ENCODE data around the gene FBXL4. TPM values are rescaled to one million over a fixed set of nuclear protein-coding genes. Genes with fewer than 3 reads are reported as not detected.

FBXL4 gene
- total and polyA plus RNA-seq, 2 of the 8 experiments (the other 6 are each of a cell fraction or from before 2014, with no cell fraction given), result 6.9 to 13.8 TPM

GRCh38 chr6:98839781-98840361 is 107.9 kb downstream of the FBXL4 start:
- H3K4me3 ChIP-seq (ENCODE audit: extremely low read depth in 1 of 4, insufficient read depth in 2 of 4, low read depth in 3 of 4, low read length in 4 of 4), result no peak overlapping the region
- peaks cover 9% of the 10 kb centered on the region for H3K23me2 ChIP-seq (ENCODE audit: low read depth, low read length)
- DNase-seq (ENCODE audit: low read depth in 1 of 2, low spot score in 2 of 2) (no peak), FAIRE-seq (peak; percentile 76)
- no peaks in the 10 kb centered on the region for H3K79me1 ChIP-seq (ENCODE audit: low read depth, low read length)
- ChIA-PET CTCF (ENCODE audit: partially characterized antibody) (interaction anchor here (0.6 to 1.4 kb wide), 7 partner anchors 11 to 341 kb away, joined by 3 to 6 read pairs (median 3); no protein-coding TSS in a partner anchor), POLR2A (ENCODE audit: partially characterized antibody) (no interaction called here)
- no peak overlapping the region for H2AK5ac ChIP-seq (ENCODE audit: low read depth, low read length)
- H3K56ac ChIP-seq (replicated peaks; ENCODE audit: insufficient read length, low read depth, low read length), result no peak overlapping the region
- H2BK12ac ChIP-seq (ENCODE audit: low read depth, low read length), result no peak overlapping the region
- H4K5ac ChIP-seq (ENCODE audit: insufficient read length, low read depth, low read length), result no peak overlapping the region
- H3K79me2 ChIP-seq (ENCODE audit: control insufficient read depth in 1 of 2, insufficient read depth in 2 of 2, low read length in 2 of 2), result no peaks in the 10 kb centered on the region
- 22% methylated on average over 5 of the region's 5 CpGs; no CpG with 5 or more reads in 1 of the 2 experiments for WGBS, 2 experiments (ENCODE audit: extremely low coverage in 1 of 2, insufficient coverage in 1 of 2, insufficient read length in 1 of 2, insufficient replicate concordance in 2 of 2, low coverage in 1 of 2, low lambda C conversion rate in 2 of 2, missing lambda C conversion rate in 1 of 2)
- peaks cover 5 to 16% (median 7%) of the 10 kb centered on the region in 4 experiments for H3K4me1 ChIP-seq (replicated peaks in 1 of 4; ENCODE audit: control insufficient read depth in 3 of 4, insufficient read depth in 4 of 4, low read length in 3 of 4)
- H2BK20ac ChIP-seq (ENCODE audit: low read length), result no peak overlapping the region
- no peak overlapping the region for H3K14ac ChIP-seq (ENCODE audit: insufficient read length)
- H3K36me3 ChIP-seq (ENCODE audit: control insufficient read depth in 2 of 4, insufficient read depth in 4 of 4, low read length in 3 of 4), result no peaks in the 10 kb centered on the region; a peak in 1 of 8 replicates
- peaks cover 64 to 99% (median 83%) of the 10 kb centered on the region in 4 experiments for H3K27me3 ChIP-seq (replicated peaks in 1 of 4; ENCODE audit: control insufficient read depth in 3 of 4, extremely low read depth in 1 of 4, insufficient read depth in 3 of 4, low read length in 3 of 4)
- no peak overlapping the region for H3K4ac ChIP-seq (replicated peaks; ENCODE audit: insufficient read length, low read depth, low read length)
- H2BK5ac ChIP-seq (ENCODE audit: low read depth, low read length), result no peak overlapping the region
- H3K23ac ChIP-seq (ENCODE audit: insufficient read length), result no peak overlapping the region
- H3K4me2 ChIP-seq (ENCODE audit: insufficient read depth in 1 of 2, low read depth in 2 of 2, low read length in 2 of 2), result no peak overlapping the region
- no peak overlapping the region for H3K9ac ChIP-seq (replicated peaks in 1 of 4; ENCODE audit: extremely low read depth in 1 of 4, low read depth in 3 of 4, low read length in 3 of 4)
- H3K18ac ChIP-seq (ENCODE audit: extremely low read depth, low read length), result no peak overlapping the region
- H3K27ac ChIP-seq (ENCODE audit: low read depth, low read length), result no peak overlapping the region
- no peak overlapping the region for H2AFZ ChIP-seq (ENCODE audit: low read length)
- no peaks in the 10 kb centered on the region for H3K9me3 ChIP-seq (ENCODE audit: insufficient read depth in 2 of 2, low read depth in 1 of 2, low read length in 1 of 2)
- no peak overlapping the region for H4K91ac ChIP-seq (replicated peaks; ENCODE audit: insufficient read length, low read length)
- H4K20me1 ChIP-seq (replicated peaks in 1 of 2; ENCODE audit: control insufficient read depth in 1 of 2, insufficient read depth in 2 of 2, low read length in 2 of 2), result peaks cover 2 to 8% of the 10 kb centered on the region in 2 experiments
- H4K8ac ChIP-seq (ENCODE audit: extremely low read depth, insufficient read depth, low read length), result no peak overlapping the region
- H2BK120ac ChIP-seq (replicated peaks; ENCODE audit: low read depth, low read length), result no peak overlapping the region
- no peak overlapping the region for H2BK15ac ChIP-seq (ENCODE audit: low read length)
- TF ChIP-seq BRCA1 (IDR thresholded peaks at IDR 0.05; ENCODE audit: low read depth, low read length), result no peak
- TF ChIP-seq SRF (IDR thresholded peaks at IDR 0.05; ENCODE audit: low read depth, low read length), result no peak
- no peak for TF ChIP-seq USF2 (IDR thresholded peaks at IDR 0.05; ENCODE audit: low read length)
- TF ChIP-seq EZH2 (IDR thresholded peaks at IDR 0.05; ENCODE audit: low read depth, low read length, severe bottlenecking), result peak; percentile 51
- TF ChIP-seq SIX5 (IDR thresholded peaks at IDR 0.05; ENCODE audit: low read depth, low read length), result no peak
- no peak for TF ChIP-seq NANOG (IDR thresholded peaks at IDR 0.05; ENCODE audit: insufficient read depth, low read depth, low read length, poor library complexity, severe bottlenecking)
- TF ChIP-seq YY1 (IDR thresholded peaks at IDR 0.05; ENCODE audit: low read depth, low read length), result 0 out of 2 replicates have a peak, but pooled peaks have one; percentile 18
- TF ChIP-seq SAP30 (IDR thresholded peaks at IDR 0.05; ENCODE audit: insufficient read depth, insufficient replicate concordance, low read length), result no peak
- TF ChIP-seq CTCF (IDR thresholded peaks at IDR 0.05; ENCODE audit: control extremely low read depth in 1 of 3, insufficient read depth in 1 of 3, low read depth in 1 of 3, low read length in 3 of 3), result peak; percentile 18 to 78 (median 67)

Measured in H1 (cell line).